GM12891 (cell line): ENCODE data around the gene GINS2.

Experiments used
- DNase-seq: peaks from one replicate; pipeline ENCODE4 v3.0.0; 2011; ENCODE audit warnings: low spot score; ENCODE audit not compliant: insufficient read length
- FAIRE-seq: peaks from 2 replicates; lab custom pipeline; 2011; peaks lifted over from hg19 to GRCh38; lab: Jason Lieb, UNC
- PAX5 ChIP-seq: IDR thresholded peaks from 2 replicates; pipeline ENCODE4 v1.6.1; 2011; ENCODE audit warnings: low read length, moderate library complexity, mild to moderate bottlenecking; ENCODE audit not compliant: insufficient read depth, severe bottlenecking
- POLR2A ChIP-seq: IDR thresholded peaks from 2 replicates; pipeline ENCODE4 v1.6.1; 2011; ENCODE audit warnings: low read depth, low read length, control low read depth
- POLR2AphosphoS5 ChIP-seq: IDR thresholded peaks from 2 replicates; pipeline ENCODE4 v1.6.1; 2011; ENCODE audit warnings: low read depth, low read length, control low read depth
- POU2F2 ChIP-seq: IDR thresholded peaks from 2 replicates; pipeline ENCODE4 v1.6.1; 2011; ENCODE audit warnings: low read depth, mild to moderate bottlenecking, control low read depth, low read length, moderate library complexity
- SPI1 ChIP-seq: IDR thresholded peaks from 2 replicates; pipeline ENCODE4 v1.6.1; 2011; ENCODE audit warnings: low read depth, low read length, control low read depth
- TAF1 ChIP-seq: IDR thresholded peaks from 2 replicates; pipeline ENCODE4 v1.6.1; 2011; ENCODE audit warnings: low read depth, low read length, control low read depth

Gene GINS2

DNA sequence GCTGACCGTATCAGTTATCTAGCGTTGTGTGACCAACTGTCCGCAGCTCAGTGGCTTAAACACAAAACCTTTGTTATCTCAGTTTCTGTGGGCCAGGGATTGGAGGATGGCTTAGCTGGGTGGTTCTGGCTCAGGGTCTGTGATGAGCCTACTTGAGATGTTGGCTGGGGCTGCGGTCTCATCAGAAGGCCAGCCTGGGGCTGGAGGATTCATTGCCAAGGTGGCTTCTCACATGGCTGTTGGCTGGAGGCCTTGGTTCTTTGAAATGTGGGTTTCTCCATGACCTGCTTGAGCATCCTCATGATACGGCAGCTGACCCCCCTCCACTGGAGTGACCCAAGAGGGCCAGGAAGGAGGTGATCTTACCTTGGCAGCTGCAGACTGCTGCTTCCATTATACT, 58.9 kb downstream of the GINS2 start:
- DNase-seq (no peak), FAIRE-seq (no peak)
- TF ChIP-seq SPI1 (no peak), POLR2AphosphoS5 (no peak)

DNA sequence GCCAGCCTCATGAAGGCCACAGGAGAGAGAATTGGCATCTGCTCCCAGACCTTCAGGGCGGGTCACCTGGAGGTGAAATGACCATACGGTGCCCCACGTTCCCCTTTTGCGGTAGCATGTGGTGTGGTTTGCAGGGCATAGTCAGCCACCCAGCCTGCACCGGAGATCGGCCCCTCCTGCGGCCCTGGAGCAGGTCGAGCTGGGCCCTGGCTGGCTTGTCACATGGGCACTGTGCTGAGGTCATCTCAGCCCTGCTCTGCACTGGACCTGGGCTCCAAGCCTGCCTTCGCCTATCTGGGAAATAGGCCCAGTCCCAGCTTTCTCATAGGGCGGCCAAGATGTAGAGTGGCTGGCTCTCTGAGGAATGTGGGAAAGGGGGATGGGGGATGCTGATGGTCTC, 59.4 kb downstream of the GINS2 start:
- DNase-seq (no peak), FAIRE-seq (no peak)
- TF ChIP-seq POLR2A = no peak
- no peak for TF ChIP-seq POLR2AphosphoS5
- TF ChIP-seq POU2F2 = no peak
- no peak for TF ChIP-seq PAX5
- TF ChIP-seq SPI1 = no peak
- TF ChIP-seq TAF1 = no peak

DNA sequence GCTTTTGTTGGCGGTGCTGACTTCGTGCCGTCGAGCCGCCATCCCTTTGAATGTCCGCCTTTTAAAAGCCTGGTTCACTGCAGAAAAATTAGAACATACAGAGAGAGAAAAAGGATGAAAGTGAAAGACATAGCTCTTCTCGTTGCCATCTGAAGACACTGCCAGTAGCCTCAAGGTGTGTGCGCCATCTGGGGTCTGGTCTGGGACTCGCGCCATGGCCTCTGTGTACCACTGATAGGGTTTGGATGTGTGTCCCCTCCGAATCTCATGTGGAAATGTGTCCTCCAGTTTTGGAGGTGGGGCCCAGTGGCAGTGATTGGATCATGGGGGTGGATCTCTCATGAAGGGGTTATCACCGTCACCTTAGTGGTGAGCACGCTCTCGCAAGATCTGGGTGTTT, 60.1 kb downstream of the GINS2 start:
- no peak for FAIRE-seq

DNA sequence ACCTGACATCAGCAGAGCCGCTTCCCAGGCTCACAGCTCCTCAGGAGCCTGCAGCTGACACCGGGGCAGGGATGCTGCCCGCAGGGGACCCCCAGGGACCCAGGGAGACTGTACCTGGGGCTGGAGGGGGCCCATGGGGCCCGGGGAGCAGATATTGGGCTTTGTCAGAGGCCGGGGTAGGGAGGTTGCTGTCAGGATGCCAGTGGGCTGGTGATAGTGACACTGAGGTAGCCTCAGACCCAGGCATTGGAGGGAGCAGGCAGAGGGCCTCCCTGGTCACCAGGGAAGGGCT, 60.5 kb downstream of the GINS2 start:
- DNase-seq (no peak), FAIRE-seq (no peak)

More for the DNA sequence above, 60.1 kb downstream of the GINS2 start:
- no peak for DNase-seq
- TF ChIP-seq POLR2A (no peak), SPI1 (no peak), POU2F2 (no peak), PAX5 (no peak), TAF1 (no peak), POLR2AphosphoS5 (no peak)

DNA sequence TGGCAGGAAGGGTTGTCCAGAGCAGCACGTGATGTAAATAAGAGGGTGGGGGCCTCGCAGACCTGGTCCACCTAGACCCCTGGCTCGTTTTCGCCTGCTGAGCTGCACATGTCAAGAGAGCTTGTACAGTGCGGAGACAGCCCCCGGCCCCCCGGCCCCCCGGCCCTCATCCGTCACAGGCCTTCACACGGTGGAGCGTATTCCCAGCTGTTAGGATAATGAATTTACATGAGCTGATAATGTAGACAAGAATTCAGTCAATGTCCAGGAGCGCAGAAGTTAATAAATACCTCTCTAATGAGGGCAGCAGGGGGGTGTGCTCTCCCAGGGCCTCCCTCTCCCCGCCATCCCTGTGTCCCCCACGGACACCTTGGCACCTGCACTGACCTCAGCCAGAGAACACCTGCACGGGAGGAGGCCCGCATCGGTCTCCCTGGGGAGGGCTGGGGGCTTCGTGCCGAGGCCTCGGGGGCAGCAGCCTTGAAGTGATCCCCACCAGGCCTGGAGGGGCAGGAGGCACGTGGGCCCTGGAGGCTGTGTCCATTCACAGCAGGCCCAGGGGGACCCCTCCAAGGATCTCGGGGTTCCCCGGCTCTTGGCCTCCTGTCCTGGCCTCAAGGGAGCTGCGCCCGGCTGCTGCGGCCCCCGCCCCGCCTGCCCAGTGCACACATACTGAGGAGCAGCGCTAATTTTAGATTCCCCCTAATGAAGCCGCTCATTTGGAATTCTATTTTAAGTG, 61.1 kb downstream of the GINS2 start:
- TF ChIP-seq SPI1 = no peak
- TF ChIP-seq TAF1 = no peak
- no peak for TF ChIP-seq POLR2A
- no peak for TF ChIP-seq POU2F2
- TF ChIP-seq PAX5 = no peak
- no peak for TF ChIP-seq POLR2AphosphoS5
- DNase-seq (no peak), FAIRE-seq (no peak)

More for the DNA sequence above, 60.5 kb downstream of the GINS2 start:
- no peak for TF ChIP-seq POLR2A
- TF ChIP-seq SPI1 = no peak
- TF ChIP-seq POLR2AphosphoS5 = no peak
- TF ChIP-seq TAF1 = no peak
- no peak for TF ChIP-seq POU2F2
- TF ChIP-seq PAX5 = no peak

DNA sequence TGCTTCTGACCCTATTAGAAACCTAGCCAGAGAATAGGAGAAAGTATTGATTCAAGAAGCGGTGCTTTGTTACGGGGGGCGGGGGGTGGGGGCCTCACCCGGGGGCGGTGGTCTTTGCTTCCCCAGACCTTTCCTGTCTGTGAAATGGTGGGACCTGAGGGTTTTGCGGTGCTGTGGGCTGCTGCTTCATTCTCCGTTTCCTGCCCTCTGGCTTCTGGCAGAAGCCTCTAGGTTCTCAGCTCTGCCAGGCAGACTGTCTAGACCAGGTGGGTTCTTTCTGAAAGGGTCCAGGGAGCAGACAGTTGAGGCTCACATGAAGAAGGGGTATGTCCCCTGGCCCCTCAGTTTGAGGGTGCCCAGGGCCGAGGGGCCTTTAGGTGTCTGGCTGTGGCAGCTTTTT, 61.7 kb downstream of the GINS2 start:
- FAIRE-seq = no peak
- no peak for DNase-seq
- TF ChIP-seq SPI1 (no peak), TAF1 (no peak), POLR2AphosphoS5 (no peak), POU2F2 (no peak), PAX5 (no peak), POLR2A (no peak)
